Measurements from ENCODE around the gene DGKK.

The DGKK gene

DNA sequence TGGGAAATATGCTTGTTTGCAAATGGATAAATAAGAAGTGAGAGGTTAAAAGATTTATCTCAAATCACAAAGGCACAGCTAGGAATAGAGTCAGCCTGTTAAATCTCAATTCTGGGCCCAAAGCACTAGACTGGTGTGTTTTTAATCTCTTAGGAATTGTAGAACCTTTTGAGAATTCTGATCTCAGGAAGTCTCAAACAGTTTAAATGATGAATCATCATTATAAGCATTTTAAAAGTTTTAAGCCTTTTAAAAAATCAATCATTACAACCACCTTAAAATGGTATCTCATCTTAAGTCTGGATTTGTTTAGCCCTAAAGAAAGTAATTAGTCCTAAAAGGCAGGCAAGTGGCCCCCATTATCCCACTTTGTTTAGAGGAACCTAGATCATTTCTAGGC is 17.8 kb downstream of the DGKK start:
- TF ChIP-seq, protein P1, sequence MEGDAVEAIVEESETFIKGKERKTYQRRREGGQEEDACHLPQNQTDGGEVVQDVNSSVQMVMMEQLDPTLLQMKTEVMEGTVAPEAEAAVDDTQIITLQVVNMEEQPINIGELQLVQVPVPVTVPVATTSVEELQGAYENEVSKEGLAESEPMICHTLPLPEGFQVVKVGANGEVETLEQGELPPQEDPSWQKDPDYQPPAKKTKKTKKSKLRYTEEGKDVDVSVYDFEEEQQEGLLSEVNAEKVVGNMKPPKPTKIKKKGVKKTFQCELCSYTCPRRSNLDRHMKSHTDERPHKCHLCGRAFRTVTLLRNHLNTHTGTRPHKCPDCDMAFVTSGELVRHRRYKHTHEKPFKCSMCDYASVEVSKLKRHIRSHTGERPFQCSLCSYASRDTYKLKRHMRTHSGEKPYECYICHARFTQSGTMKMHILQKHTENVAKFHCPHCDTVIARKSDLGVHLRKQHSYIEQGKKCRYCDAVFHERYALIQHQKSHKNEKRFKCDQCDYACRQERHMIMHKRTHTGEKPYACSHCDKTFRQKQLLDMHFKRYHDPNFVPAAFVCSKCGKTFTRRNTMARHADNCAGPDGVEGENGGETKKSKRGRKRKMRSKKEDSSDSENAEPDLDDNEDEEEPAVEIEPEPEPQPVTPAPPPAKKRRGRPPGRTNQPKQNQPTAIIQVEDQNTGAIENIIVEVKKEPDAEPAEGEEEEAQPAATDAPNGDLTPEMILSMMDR (IDR thresholded peaks at IDR 0.05; ENCODE audit: extremely low read depth, missing control alignments): no peak
- no peak for DNase-seq (ENCODE audit: low spot score)

DNA sequence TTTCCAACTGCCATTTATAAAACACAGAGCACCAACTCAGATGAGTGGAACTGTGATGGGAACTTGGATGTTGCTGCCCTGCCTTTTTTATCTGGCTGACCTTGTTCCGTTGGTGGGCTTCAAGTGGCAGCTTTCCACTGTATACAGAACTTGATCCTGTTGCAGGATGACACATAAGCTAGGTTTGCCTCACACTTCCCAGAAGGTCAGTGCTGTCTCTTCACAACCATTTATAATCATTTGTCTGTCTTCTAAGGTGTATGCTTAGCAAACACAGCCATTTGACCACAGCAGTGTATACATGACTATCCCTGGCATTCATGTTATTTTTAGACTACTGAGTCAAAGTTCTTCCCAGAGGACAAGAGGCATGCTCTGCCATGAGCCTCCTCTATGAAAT is 20.3 kb downstream of the DGKK start:
- TF ChIP-seq, protein P1 (IDR thresholded peaks at IDR 0.05; ENCODE audit: extremely low read depth, missing control alignments): no peak
- no peak for DNase-seq (ENCODE audit: low spot score)

GRCh38 chrX:50448565-50448964 is 22.1 kb downstream of the DGKK start:
- DNase-seq (ENCODE audit: low spot score): no peak
- TF ChIP-seq, protein P1 (IDR thresholded peaks at IDR 0.05; ENCODE audit: extremely low read depth, missing control alignments): no peak

DNA sequence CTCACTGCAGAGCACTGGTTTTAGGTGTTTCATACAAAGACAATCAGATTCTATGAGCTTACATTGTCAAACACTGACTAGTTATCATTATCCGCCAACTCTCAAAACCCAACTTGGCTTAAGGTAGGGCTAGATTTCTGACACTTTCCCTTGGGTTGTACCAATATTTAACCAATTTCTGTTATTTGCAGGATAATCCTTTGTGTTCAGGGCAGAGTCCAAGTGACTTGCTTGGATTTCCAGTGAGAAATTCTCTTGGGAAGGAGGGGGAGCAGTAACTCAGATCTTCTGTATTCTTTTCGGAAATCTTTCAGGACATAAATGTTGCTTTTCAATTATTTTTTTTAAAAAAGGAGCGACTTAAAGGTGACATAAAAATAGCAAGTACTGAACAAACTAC is 23.1 kb downstream of the DGKK start:
- TF ChIP-seq, protein P1 (IDR thresholded peaks at IDR 0.05; ENCODE audit: extremely low read depth, missing control alignments): no peak
- no peak for DNase-seq (ENCODE audit: low spot score)

DNA sequence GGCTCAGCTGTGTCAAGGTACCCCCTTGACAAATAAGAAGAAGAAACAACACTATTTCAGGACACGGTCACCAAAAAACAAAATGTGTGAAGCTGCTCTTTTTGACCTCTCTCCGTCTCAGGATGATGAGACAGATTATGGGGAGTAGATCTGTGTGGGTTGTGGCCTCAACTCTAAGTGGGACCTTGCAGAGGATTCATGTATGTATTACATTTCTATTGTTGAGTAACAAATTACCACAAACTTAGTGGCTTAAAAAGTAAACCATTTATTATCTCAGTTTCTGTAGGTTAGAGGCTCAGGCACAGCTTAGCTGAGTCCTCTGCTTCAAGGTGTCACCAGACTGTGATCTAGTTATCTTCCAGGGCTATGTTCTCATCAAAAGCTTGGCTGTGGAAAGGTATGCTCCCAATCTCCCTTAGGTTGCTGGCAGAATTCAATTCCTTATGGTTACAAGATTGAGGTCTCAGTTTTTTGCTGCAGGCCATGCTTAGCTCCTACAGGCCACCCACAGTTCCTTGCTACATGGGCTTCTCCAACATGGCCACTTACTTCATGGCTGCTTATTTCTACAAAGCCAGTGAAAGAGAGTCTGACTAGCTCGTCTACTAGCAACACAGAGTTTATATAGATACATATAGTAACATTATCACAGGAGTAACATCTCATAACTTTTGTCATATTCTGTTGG is 28.1 kb downstream of the DGKK start:
- TF ChIP-seq, protein P1 (IDR thresholded peaks at IDR 0.05; ENCODE audit: extremely low read depth, missing control alignments): no peak
- no peak for DNase-seq (ENCODE audit: low spot score)

- no peak for DNase-seq (ENCODE audit: low spot score)
- TF ChIP-seq, protein P1 (IDR thresholded peaks at IDR 0.05; ENCODE audit: extremely low read depth, missing control alignments): no peak
These were observed 33.8 kb downstream of the DGKK start for GRCh38 chrX:50436797-50437196.

DNA sequence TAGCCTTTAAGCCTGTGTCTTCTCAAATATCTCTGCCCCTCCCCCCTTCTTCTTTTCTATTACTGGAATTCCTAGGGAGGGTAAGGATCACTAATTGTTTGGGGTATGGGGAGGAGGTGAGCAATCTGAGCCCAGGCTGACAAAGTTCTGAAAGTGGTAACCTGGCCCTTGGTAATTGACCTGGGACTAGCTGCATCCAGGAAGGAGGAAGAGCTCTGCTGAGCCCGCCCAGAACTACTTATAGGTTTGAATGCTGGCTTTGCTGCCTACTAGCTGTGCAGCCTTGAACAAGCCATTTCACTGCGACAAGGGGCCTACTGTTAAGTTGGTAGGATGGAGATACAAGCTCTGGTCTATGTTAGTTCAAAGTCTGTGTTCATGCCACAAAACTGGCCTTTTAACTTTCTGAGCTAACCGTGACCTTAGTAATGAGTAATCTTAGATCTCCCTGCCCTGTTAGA is 37.8 kb downstream of the DGKK start:
- DNase-seq (ENCODE audit: low spot score): no peak
- TF ChIP-seq, protein P1 (IDR thresholded peaks at IDR 0.05; ENCODE audit: extremely low read depth, missing control alignments): no peak

All from GM20000 (cell line).